ENCODE results near the gene C6orf15.

C6orf15 gene

GRCh38 chr6:31128093-31128676 is 15.8 kb upstream of the C6orf15 start:
- Histone ChIP-seq H3K36me3 (ENCODE audit: control insufficient read depth, insufficient read depth, low read length) (peaks cover 4% of the 10 kb centered on the region), H3K9ac (ENCODE audit: low read length) (no peak overlapping the region), H3K4me1 (ENCODE audit: control insufficient read depth, insufficient read depth, low read length) (peaks cover 33% of the 10 kb centered on the region), H3K4me3 (ENCODE audit: low read length) (no peak overlapping the region), H3K9me3 (ENCODE audit: control insufficient read depth, low read length) (no peaks in the 10 kb centered on the region), H3K27me3 (ENCODE audit: control insufficient read depth, insufficient read depth, low read length) (no peaks in the 10 kb centered on the region)

- H3K9ac ChIP-seq (ENCODE audit: low read length) = peak overlapping the region; percentile 38
- no peaks in the 10 kb centered on the region for H3K9me3 ChIP-seq (ENCODE audit: control insufficient read depth, low read length)
- peaks cover 38% of the 10 kb centered on the region for H3K4me1 ChIP-seq (ENCODE audit: control insufficient read depth, insufficient read depth, low read length)
- H3K36me3 ChIP-seq (ENCODE audit: control insufficient read depth, insufficient read depth, low read length) = peaks cover 4% of the 10 kb centered on the region
- no peak overlapping the region for H3K4me3 ChIP-seq (ENCODE audit: low read length)
- H3K27me3 ChIP-seq (ENCODE audit: control insufficient read depth, insufficient read depth, low read length) = no peaks in the 10 kb centered on the region
Observed at GRCh38 chr6:31126396-31127175, 14.2 kb upstream of the C6orf15 start.

GRCh38 chr6:31125586-31126363 is 13.4 kb upstream of the C6orf15 start:
- no peaks in the 10 kb centered on the region for H3K9me3 ChIP-seq (ENCODE audit: control insufficient read depth, low read length)
- H3K4me3 ChIP-seq (ENCODE audit: low read length) = no peak overlapping the region
- peaks cover 38% of the 10 kb centered on the region for H3K4me1 ChIP-seq (ENCODE audit: control insufficient read depth, insufficient read depth, low read length)
- H3K36me3 ChIP-seq (ENCODE audit: control insufficient read depth, insufficient read depth, low read length) = peaks cover 4% of the 10 kb centered on the region
- peak overlapping the region; percentile 38 for H3K9ac ChIP-seq (ENCODE audit: low read length)
- H3K27me3 ChIP-seq (ENCODE audit: control insufficient read depth, insufficient read depth, low read length) = no peaks in the 10 kb centered on the region

- H3K27me3 ChIP-seq (ENCODE audit: control insufficient read depth, insufficient read depth, low read length) = no peaks in the 10 kb centered on the region
- no peak overlapping the region for H3K4me3 ChIP-seq (ENCODE audit: low read length)
- H3K4me1 ChIP-seq (ENCODE audit: control insufficient read depth, insufficient read depth, low read length) = peaks cover 38% of the 10 kb centered on the region
- peaks cover 4% of the 10 kb centered on the region for H3K36me3 ChIP-seq (ENCODE audit: control insufficient read depth, insufficient read depth, low read length)
- no peaks in the 10 kb centered on the region for H3K9me3 ChIP-seq (ENCODE audit: control insufficient read depth, low read length)
- H3K9ac ChIP-seq (ENCODE audit: low read length) = no peak overlapping the region
Observed at GRCh38 chr6:31125162-31125561, 12.8 kb upstream of the C6orf15 start.

- H3K4me3 ChIP-seq (ENCODE audit: low read length) = no peak overlapping the region
- no peak overlapping the region for H3K9ac ChIP-seq (ENCODE audit: low read length)
- peaks cover 38% of the 10 kb centered on the region for H3K4me1 ChIP-seq (ENCODE audit: control insufficient read depth, insufficient read depth, low read length)
- H3K36me3 ChIP-seq (ENCODE audit: control insufficient read depth, insufficient read depth, low read length) = peaks cover 4% of the 10 kb centered on the region
- no peaks in the 10 kb centered on the region for H3K9me3 ChIP-seq (ENCODE audit: control insufficient read depth, low read length)
- no peaks in the 10 kb centered on the region for H3K27me3 ChIP-seq (ENCODE audit: control insufficient read depth, insufficient read depth, low read length)
Observed at GRCh38 chr6:31122791-31123706, 10.7 kb upstream of the C6orf15 start.

- no peaks in the 10 kb centered on the region for H3K9me3 ChIP-seq (ENCODE audit: control insufficient read depth, low read length)
- H3K36me3 ChIP-seq (ENCODE audit: control insufficient read depth, insufficient read depth, low read length) = peaks cover 3% of the 10 kb centered on the region
- no peak overlapping the region for H3K4me3 ChIP-seq (ENCODE audit: low read length)
- H3K27me3 ChIP-seq (ENCODE audit: control insufficient read depth, insufficient read depth, low read length) = no peaks in the 10 kb centered on the region
- H3K9ac ChIP-seq (ENCODE audit: low read length) = no peak overlapping the region
- H3K4me1 ChIP-seq (ENCODE audit: control insufficient read depth, insufficient read depth, low read length) = peaks cover 25% of the 10 kb centered on the region
Observed at GRCh38 chr6:31121131-31121790, 8.9 kb upstream of the C6orf15 start.

GRCh38 chr6:31120151-31120915 is 8.0 kb upstream of the C6orf15 start, which contains the start of gene CDSN:
Gene CDSN (minus strand): TSS chr6:31120446. CDS start chr6:31120419, 27 bp downstream.
- Histone ChIP-seq H3K4me1 (ENCODE audit: control insufficient read depth, insufficient read depth, low read length) (peaks cover 24% of the 10 kb centered on the region), H3K36me3 (ENCODE audit: control insufficient read depth, insufficient read depth, low read length) (no peaks in the 10 kb centered on the region), H3K9ac (ENCODE audit: low read length) (no peak within 1 kb of the TSS), H3K9me3 (ENCODE audit: control insufficient read depth, low read length) (no peaks in the 10 kb centered on the region), H3K4me3 (ENCODE audit: low read length) (no peak within 1 kb of the TSS), H3K27me3 (ENCODE audit: control insufficient read depth, insufficient read depth, low read length) (no peaks in the 10 kb centered on the region)

GRCh38 chr6:31118178-31118577 is 5.8 kb upstream of the C6orf15 start:
- Histone ChIP-seq H3K9me3 (ENCODE audit: control insufficient read depth, low read length) (no peaks in the 10 kb centered on the region), H3K36me3 (ENCODE audit: control insufficient read depth, insufficient read depth, low read length) (no peaks in the 10 kb centered on the region), H3K4me3 (ENCODE audit: low read length) (no peak overlapping the region), H3K27me3 (ENCODE audit: control insufficient read depth, insufficient read depth, low read length) (no peaks in the 10 kb centered on the region), H3K9ac (ENCODE audit: low read length) (no peak overlapping the region), H3K4me1 (ENCODE audit: control insufficient read depth, insufficient read depth, low read length) (peaks cover 33% of the 10 kb centered on the region)

GRCh38 chr6:31116661-31117385 is 4.4 kb upstream of the C6orf15 start:
- Histone ChIP-seq H3K9me3 (ENCODE audit: control insufficient read depth, low read length) (no peaks in the 10 kb centered on the region), H3K9ac (ENCODE audit: low read length) (no peak overlapping the region), H3K4me3 (ENCODE audit: low read length) (no peak overlapping the region), H3K27me3 (ENCODE audit: control insufficient read depth, insufficient read depth, low read length) (no peaks in the 10 kb centered on the region), H3K4me1 (ENCODE audit: control insufficient read depth, insufficient read depth, low read length) (peaks cover 27% of the 10 kb centered on the region), H3K36me3 (ENCODE audit: control insufficient read depth, insufficient read depth, low read length) (no peaks in the 10 kb centered on the region)

GRCh38 chr6:31115941-31116560 is 3.7 kb upstream of the C6orf15 start:
- Histone ChIP-seq H3K36me3 (ENCODE audit: control insufficient read depth, insufficient read depth, low read length) (no peaks in the 10 kb centered on the region), H3K4me1 (ENCODE audit: control insufficient read depth, insufficient read depth, low read length) (peaks cover 27% of the 10 kb centered on the region), H3K4me3 (ENCODE audit: low read length) (no peak overlapping the region), H3K9me3 (ENCODE audit: control insufficient read depth, low read length) (no peaks in the 10 kb centered on the region), H3K27me3 (ENCODE audit: control insufficient read depth, insufficient read depth, low read length) (no peaks in the 10 kb centered on the region), H3K9ac (ENCODE audit: low read length) (no peak overlapping the region)

Measured in mucosa of stomach (tissue), 1 donor.